Measurements from ENCODE around the gene CLDN9. TPM values are rescaled to one million over a fixed set of nuclear protein-coding genes. Genes with fewer than 3 reads are reported as not detected.

CLDN9 gene
- total and polyA plus RNA-seq, 2 experiments from 2014 or later: 3.5 to 8.9 TPM

GRCh38 chr16:3017344-3017743 is 4.6 kb downstream of the CLDN9 start:
- TF ChIP-seq, protein P1, sequence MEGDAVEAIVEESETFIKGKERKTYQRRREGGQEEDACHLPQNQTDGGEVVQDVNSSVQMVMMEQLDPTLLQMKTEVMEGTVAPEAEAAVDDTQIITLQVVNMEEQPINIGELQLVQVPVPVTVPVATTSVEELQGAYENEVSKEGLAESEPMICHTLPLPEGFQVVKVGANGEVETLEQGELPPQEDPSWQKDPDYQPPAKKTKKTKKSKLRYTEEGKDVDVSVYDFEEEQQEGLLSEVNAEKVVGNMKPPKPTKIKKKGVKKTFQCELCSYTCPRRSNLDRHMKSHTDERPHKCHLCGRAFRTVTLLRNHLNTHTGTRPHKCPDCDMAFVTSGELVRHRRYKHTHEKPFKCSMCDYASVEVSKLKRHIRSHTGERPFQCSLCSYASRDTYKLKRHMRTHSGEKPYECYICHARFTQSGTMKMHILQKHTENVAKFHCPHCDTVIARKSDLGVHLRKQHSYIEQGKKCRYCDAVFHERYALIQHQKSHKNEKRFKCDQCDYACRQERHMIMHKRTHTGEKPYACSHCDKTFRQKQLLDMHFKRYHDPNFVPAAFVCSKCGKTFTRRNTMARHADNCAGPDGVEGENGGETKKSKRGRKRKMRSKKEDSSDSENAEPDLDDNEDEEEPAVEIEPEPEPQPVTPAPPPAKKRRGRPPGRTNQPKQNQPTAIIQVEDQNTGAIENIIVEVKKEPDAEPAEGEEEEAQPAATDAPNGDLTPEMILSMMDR (IDR thresholded peaks at IDR 0.05; ENCODE audit: poor library complexity): no peak
- TF ChIP-seq EZH2 (IDR thresholded peaks at IDR 0.05; ENCODE audit: borderline replicate concordance) (no peak), EZH2phosphoT487 (IDR thresholded peaks at IDR 0.05; ENCODE audit: low read depth, severe bottlenecking, unreplicated experiment) (no peak)
- peaks cover 22% of the 10 kb centered on the region for H3K4me1 ChIP-seq (ENCODE audit: insufficient read depth)
- H3K4me3 ChIP-seq: peak overlapping the region; percentile 42
- H3K27ac ChIP-seq: peak overlapping the region; percentile 98
- peak overlapping the region; percentile 78 for H3K4me2 ChIP-seq
- WGBS (ENCODE audit: low lambda C conversion rate, missing lambda C conversion rate): 12% methylated on average over 20 of the region's 20 CpGs
- no peak for DNase-seq (ENCODE audit: low spot score)
- peaks cover 6% of the 10 kb centered on the region for H4K20me1 ChIP-seq (ENCODE audit: insufficient read depth, poor library complexity, severe bottlenecking)
- no peak overlapping the region for H2AFZ ChIP-seq
- H3K9me3 ChIP-seq (ENCODE audit: low read depth): no peaks in the 10 kb centered on the region
- H3K79me2 ChIP-seq: peaks cover 28% of the 10 kb centered on the region
- peaks cover 7% of the 10 kb centered on the region for H3K27me3 ChIP-seq
- no peaks in the 10 kb centered on the region for H3K36me3 ChIP-seq (replicated peaks; ENCODE audit: insufficient read depth, low read depth)
- H3K9me2 ChIP-seq (replicated peaks; ENCODE audit: insufficient read depth): no peaks in the 10 kb centered on the region

DNA sequence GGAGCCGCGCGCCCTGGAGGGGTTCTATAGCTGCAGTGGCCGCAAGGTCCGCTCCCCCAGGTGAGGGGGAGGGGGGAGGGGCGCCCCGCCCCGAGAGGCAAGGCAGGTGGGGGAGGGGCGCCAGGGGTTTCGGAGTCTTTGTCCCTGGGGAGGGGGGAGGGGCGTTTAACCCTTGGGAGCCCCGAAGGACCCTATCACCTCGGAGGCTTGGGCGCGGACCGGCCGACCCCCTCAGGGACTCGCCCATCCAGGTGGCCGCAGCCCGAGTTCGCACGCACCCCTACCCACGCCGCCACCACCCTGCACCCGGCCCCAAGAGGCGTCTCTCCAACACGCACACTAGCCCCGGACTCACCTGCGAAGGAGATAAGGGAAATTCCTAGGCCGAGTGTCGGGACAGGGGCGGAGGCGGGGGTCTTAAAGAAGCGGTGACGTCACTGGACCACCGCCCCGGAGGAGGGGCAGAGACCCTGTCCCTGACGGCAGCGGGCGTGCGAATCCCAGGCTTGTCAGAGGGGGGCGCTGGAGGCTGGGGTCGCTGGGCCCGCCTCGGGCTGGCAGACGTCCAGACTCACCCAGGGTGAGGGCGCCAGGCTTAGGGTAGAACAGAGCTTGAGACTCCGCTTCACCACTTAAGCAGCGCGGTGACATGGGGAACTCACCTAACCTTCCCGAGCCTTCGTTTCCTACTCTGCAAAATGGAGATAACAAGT is 5.2 kb downstream of the CLDN9 start, which contains the start of gene CLDN6:
Gene CLDN6 (minus strand): TSS at position 390 of the 713 bp plus-strand sequence. CDS start 2,162 bp downstream, outside the sequence.
- DNase-seq (ENCODE audit: low spot score): peak; percentile 94
- peak within 1 kb of the TSS; percentile 42 for H3K4me3 ChIP-seq

DNA sequence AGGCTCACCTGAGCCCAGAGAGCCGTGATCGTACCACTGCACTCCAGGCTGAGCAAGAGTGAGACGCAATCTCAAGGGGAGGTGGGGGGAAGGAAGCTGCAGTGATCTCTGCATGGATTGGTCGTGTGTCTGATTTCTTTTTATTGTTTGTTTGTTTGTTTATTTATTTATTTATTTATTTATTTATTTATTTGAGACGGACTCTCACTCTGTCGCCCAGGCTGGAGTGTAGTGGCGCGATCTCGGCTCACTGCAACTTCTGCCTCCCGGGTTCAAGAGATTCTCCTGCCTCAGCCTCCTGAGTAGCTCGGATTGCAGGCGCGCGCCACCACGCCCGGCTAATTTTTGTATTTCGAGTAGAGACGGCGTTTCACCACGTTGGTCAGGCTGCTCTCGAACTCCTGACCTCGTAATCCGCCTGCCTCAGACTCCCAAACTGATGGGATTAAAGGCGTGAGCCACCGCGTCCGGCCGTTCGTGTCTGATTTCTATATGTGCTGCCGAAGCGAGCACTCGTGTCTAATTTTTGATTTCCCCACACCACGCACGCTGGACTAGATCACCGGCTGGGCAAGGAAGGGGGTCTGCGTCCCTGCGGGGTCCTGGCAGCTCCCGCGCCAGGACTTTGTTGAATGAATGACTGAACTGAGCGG is 7.0 kb downstream of the CLDN9 start:
- H3K36me3 ChIP-seq (replicated peaks; ENCODE audit: insufficient read depth, low read depth): no peaks in the 10 kb centered on the region
- no peaks in the 10 kb centered on the region for H3K27me3 ChIP-seq
- peak overlapping the region; percentile 96 for H3K4me3 ChIP-seq
- H3K4me2 ChIP-seq: peak overlapping the region; percentile 99
- peak overlapping the region; percentile 98 for H3K27ac ChIP-seq
- TF ChIP-seq EZH2 (IDR thresholded peaks at IDR 0.05; ENCODE audit: borderline replicate concordance): no peak
- no peak for TF ChIP-seq EZH2phosphoT487 (IDR thresholded peaks at IDR 0.05; ENCODE audit: low read depth, severe bottlenecking, unreplicated experiment)
- TF ChIP-seq, protein P1 (IDR thresholded peaks at IDR 0.05; ENCODE audit: poor library complexity): no peak
- peaks cover 6% of the 10 kb centered on the region for H4K20me1 ChIP-seq (ENCODE audit: insufficient read depth, poor library complexity, severe bottlenecking)
- H3K9me2 ChIP-seq (replicated peaks; ENCODE audit: insufficient read depth): no peaks in the 10 kb centered on the region
- H3K9me3 ChIP-seq (ENCODE audit: low read depth): no peaks in the 10 kb centered on the region
- peaks cover 28% of the 10 kb centered on the region for H3K4me1 ChIP-seq (ENCODE audit: insufficient read depth)
- DNase-seq (ENCODE audit: low spot score): no peak
- peaks cover 36% of the 10 kb centered on the region for H3K79me2 ChIP-seq
- H2AFZ ChIP-seq: no peak overlapping the region
- 45% methylated on average over 39 of the region's 40 CpGs for WGBS (ENCODE audit: low lambda C conversion rate, missing lambda C conversion rate)

More for the DNA sequence above, 5.2 kb downstream of the CLDN9 start, which contains the start of gene CLDN6:
- peaks cover 29% of the 10 kb centered on the region for H3K79me2 ChIP-seq
- 2% methylated on average over 26 of the region's 52 CpGs for WGBS (ENCODE audit: low lambda C conversion rate, missing lambda C conversion rate)
- H4K20me1 ChIP-seq (ENCODE audit: insufficient read depth, poor library complexity, severe bottlenecking): peaks cover 6% of the 10 kb centered on the region
- H2AFZ ChIP-seq: no peak within 1 kb of the TSS
- peaks cover 21% of the 10 kb centered on the region for H3K4me1 ChIP-seq (ENCODE audit: insufficient read depth)
- TF ChIP-seq EZH2 (IDR thresholded peaks at IDR 0.05; ENCODE audit: borderline replicate concordance) (no peak), EZH2phosphoT487 (IDR thresholded peaks at IDR 0.05; ENCODE audit: low read depth, severe bottlenecking, unreplicated experiment) (no peak)
- TF ChIP-seq, protein P1 (IDR thresholded peaks at IDR 0.05; ENCODE audit: poor library complexity): peak; percentile 63
- no peaks in the 10 kb centered on the region for H3K9me3 ChIP-seq (ENCODE audit: low read depth)
- H3K4me2 ChIP-seq: peak within 1 kb of the TSS; percentile 78
- H3K27ac ChIP-seq: peak within 1 kb of the TSS; percentile 98
- no peaks in the 10 kb centered on the region for H3K9me2 ChIP-seq (replicated peaks; ENCODE audit: insufficient read depth)
- H3K36me3 ChIP-seq (replicated peaks; ENCODE audit: insufficient read depth, low read depth): no peaks in the 10 kb centered on the region
- peaks cover 7% of the 10 kb centered on the region for H3K27me3 ChIP-seq
